GM21360 (cell line): ENCODE results near the gene CHPF2.

Source experiments
- ATAC-seq: cut with Tn5 transposase; IDR thresholded peaks from one replicate; pipeline ENCODE4 v1.9.1; 2021; ENCODE audit warnings: mild to moderate bottlenecking, moderate library complexity; ENCODE audit not compliant: unreplicated experiment

The CHPF2 gene

DNA sequence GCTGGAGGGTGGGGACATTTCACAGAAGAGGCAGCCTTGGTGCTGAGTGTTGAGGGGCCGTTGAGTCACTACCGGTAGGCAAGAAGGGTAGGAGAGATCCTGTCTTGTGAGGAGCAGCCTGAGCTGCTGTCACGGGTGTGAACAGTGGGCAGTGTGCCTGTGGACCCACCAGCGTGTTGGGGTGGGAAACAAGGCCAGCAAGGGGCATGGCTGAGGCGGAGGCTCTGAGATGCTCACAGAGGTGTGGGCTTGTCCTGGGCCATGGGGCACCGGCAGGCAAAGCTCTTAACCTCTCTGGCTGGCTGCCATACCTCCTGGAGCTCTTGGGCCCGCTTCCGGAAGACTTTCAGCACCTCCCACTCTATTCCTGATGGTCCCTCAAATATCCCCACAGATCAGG is 49.8 kb downstream of the CHPF2 start:
- no peak for ATAC-seq

DNA sequence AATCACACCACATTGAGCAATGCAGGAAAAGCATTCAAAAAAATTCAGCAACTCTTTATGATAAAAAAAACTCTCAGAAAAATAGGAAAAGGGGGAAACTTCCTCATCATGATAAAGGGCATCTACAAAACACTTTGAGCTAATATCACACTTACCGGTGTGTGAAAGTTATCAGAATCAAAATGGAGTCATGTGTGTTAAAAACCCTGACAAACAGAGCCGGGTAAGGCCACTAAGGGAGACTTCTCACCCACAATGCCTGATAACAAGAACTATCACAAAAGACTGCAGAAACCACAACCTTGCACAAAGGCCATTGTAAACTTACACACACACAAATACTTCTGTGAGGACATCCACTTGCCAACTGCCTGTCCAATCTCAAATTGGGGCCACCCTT is 51.0 kb downstream of the CHPF2 start:
- no peak for ATAC-seq

DNA sequence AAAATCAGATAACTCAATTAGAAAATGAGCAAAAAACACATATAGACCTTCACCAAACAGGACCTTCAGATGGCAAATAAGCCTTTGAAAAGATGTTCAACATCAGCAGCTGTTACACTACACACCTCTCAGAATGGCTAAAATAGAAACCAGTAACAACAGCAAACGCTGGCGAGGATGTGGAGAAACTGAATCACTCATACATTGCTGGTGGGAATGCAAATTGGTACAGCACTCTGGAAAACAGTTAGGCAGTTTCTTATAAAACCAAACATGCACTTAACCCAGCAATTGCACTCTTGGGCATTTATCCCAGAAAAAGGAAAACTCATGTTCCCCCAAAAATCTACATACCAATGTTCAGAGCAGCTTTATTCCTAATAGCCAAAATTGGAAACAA is 53.9 kb downstream of the CHPF2 start:
- ATAC-seq = no peak
